22Rv1 (cell line): ENCODE data around the gene MAST3.
A peak's percentile ranks its signal among the peaks of the same experiment; 100 is the strongest.

Experiments
- H3K27ac ChIP-seq: fragments of 450-650 bp; 2 replicates; pipeline ENCODE4 v1.5.1; 2017
- CTCF ChIP-seq: fragments of 450-650 bp; IDR thresholded peaks from 2 replicates; pipeline ENCODE4 v1.5.1; 2017; ENCODE audit warnings: mild to moderate bottlenecking
- ZFX ChIP-seq: fragments of 450-650 bp; IDR thresholded peaks from 2 replicates; pipeline ENCODE4 v1.6.1; 2017; ENCODE audit warnings: antibody characterized with exemption, borderline replicate concordance

The MAST3 gene

DNA sequence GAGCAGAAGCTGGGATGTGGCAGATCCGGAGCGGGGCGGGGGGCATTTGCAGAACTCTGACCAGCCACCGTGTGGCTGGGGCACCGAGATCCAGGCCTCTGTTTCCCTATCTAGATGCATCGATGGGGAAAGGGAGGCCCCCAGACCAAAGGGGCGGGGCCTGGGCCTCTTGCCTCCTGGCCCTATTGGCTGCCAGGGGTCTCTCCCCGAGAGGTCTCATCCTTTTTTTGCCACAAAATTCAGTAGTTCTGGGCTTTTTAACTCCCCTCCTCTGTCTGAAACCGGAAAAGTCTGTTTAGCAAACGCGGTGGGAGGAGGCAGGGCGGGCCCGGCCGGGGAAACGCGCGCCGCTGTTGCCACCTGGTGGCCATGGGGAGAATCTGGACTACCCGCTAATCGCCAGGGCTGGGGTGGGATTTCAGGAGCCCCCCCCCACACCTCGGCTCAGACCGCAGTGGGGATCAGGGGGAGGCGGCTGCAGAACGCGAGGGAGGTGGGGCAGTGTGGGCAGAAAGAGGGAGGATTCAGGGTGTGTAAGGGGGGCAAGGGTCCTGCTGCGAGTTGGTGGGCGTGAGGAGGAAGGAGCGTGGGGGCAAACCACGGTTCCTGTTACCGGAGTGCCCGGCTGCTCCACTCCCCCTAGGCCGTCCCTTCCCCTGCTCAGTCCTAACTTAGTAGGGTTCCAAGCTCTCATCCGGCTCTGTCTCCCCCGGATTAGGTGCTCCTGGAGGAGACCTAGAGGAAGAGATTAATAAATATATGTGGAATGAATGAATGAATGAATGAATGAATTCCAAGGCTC lies 39.2 kb upstream of the MAST3 start:
- peak overlapping the region; percentile 54 for H3K27ac ChIP-seq
- no peak for TF ChIP-seq ZFX
- peak; percentile 94 for TF ChIP-seq CTCF

DNA sequence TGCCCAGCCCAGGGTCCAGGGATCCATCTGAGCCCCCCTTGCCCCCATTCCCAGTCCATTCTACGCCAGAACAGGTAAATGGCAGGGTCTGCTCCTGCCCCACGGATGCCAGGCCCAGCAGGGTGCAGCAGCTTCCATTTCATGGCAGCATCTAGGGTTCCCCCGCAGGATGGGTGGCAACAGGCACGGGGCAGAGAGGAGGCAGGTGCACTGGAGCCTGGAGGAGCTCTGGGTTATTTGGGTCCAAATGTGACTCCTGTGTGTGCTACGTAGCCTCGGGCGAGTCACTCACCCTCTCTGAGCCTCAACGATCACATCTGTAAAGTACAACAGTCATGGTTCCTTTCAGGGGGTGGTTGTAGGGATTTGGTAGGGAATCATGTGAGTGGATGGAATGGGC lies 38.3 kb upstream of the MAST3 start:
- H3K27ac ChIP-seq, result no peak overlapping the region
- TF ChIP-seq CTCF (no peak), ZFX (no peak)

DNA sequence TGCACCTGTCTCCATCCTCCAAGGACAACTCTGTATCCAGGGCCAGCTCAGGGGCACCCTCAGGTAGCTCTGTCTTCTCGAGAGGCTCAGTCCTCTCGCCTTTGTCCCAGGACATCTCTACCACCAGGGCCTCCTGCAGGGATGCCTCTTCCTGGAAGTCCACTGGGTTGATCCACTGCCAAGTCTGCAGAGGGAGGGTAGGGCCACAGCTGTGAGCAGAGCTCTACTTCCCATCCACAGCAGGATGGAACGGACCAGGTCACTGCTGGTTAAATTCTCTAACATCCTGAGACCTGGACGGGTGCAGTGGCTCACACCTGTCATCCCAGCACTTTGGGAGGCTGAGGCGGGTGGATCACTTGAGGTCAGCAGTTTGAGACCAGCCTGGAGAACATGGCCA lies 37.7 kb upstream of the MAST3 start:
- TF ChIP-seq ZFX (no peak), CTCF (no peak)
- H3K27ac ChIP-seq, result no peak overlapping the region

DNA sequence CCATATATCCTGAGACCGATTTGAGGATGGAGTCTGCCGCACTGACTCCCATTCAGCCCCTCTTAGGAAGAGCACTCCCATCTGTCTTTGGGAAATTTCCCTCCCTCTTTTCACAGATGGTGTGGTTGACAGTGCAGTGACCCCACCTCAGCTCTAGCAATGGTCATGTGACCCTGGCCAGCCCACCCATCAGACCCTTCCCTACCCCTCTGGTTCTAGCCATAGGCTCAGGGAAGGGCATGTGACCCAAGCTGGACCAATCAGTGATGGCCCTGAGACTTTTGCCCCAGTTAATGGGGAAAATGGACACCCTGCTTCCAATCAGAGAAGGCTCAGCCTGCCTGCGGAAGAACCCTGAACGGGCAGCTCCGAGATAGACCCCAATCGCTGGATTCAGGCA lies 37.1 kb upstream of the MAST3 start:
- TF ChIP-seq ZFX (no peak), CTCF (no peak)
- H3K27ac ChIP-seq, result no peak overlapping the region

- H3K27ac ChIP-seq, result no peak overlapping the region
- TF ChIP-seq CTCF (no peak), ZFX (no peak)
These were observed 35.5 kb upstream of the MAST3 start for GRCh38 chr19:18062028-18062427.

- no peak overlapping the region for H3K27ac ChIP-seq
- TF ChIP-seq CTCF (peak; percentile 15), ZFX (no peak)
These were observed 34.1 kb upstream of the MAST3 start for GRCh38 chr19:18063463-18063862.

DNA sequence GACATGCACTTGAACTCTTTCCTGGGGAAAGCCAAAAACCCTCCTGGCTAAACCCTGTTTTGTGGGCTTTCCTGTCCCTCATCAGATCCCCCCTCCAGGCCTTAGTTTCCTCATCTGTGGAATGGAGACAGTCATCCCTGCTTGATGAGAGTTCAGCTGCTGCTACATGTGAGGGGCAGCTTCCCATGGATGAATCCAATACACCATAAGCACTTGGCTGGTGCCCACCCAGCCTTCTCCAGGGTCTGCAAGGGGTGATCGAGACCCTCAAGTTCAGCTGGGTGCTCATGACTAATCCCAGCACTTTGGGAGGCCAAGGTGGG lies 32.4 kb upstream of the MAST3 start:
- peak overlapping the region; percentile 40 for H3K27ac ChIP-seq
- no peak for TF ChIP-seq CTCF
